ENCODE results near the gene LRRC4C.

- TF ChIP-seq EZH2 (IDR thresholded peaks at IDR 0.05; ENCODE audit: borderline replicate concordance, insufficient read depth, low read length, poor library complexity, severe bottlenecking): no peak
- no peak for TF ChIP-seq CTCF (IDR thresholded peaks at IDR 0.05; ENCODE audit: poor library complexity, severe bottlenecking)
- no peak for TF ChIP-seq POLR2AphosphoS5 (IDR thresholded peaks at IDR 0.05)
Measured at GRCh38 chr11:41413843-41414242, 45.6 kb downstream of the LRRC4C start.

All from neural cell (in vitro differentiated cells).